ENCODE measurements around the gene ACTR5.

The ACTR5 gene

GRCh38 chr20:38728911-38729642 is 19.2 kb upstream of the ACTR5 start:
- no peak for DNase-seq (ENCODE audit: low spot score)

- no peak for DNase-seq (ENCODE audit: low spot score)
Measured at GRCh38 chr20:38729767-38730166, 18.5 kb upstream of the ACTR5 start.

- DNase-seq (ENCODE audit: low spot score): peak; percentile 63
Measured at GRCh38 chr20:38730167-38730988, 17.9 kb upstream of the ACTR5 start.

- DNase-seq (ENCODE audit: low spot score): peak; percentile 95
Measured at GRCh38 chr20:38730989-38731737, 17.1 kb upstream of the ACTR5 start.

GRCh38 chr20:38731738-38732113 is 16.5 kb upstream of the ACTR5 start:
- DNase-seq (ENCODE audit: low spot score): no peak

- DNase-seq (ENCODE audit: low spot score): no peak
Measured at GRCh38 chr20:38732981-38733380, 15.3 kb upstream of the ACTR5 start.

- no peak for DNase-seq (ENCODE audit: low spot score)
Measured at GRCh38 chr20:38735172-38735571, 13.1 kb upstream of the ACTR5 start.

- DNase-seq (ENCODE audit: low spot score): no peak
Measured at GRCh38 chr20:38737887-38738286, 10.4 kb upstream of the ACTR5 start.

GRCh38 chr20:38745757-38746156 is 2.5 kb upstream of the ACTR5 start:
- DNase-seq (ENCODE audit: low spot score): peak; percentile 23

- no peak for DNase-seq (ENCODE audit: low spot score)
Measured at GRCh38 chr20:38747495-38748096, 664 bp upstream of the ACTR5 start.

- DNase-seq (ENCODE audit: low spot score): no peak
Measured at GRCh38 chr20:38748861-38749149, 545 bp downstream of the ACTR5 start.

- peak; percentile 66 for DNase-seq (ENCODE audit: low spot score)
Measured at GRCh38 chr20:38751360-38751976, 3.2 kb downstream of the ACTR5 start.

GRCh38 chr20:38752029-38752428 is 3.8 kb downstream of the ACTR5 start:
- DNase-seq (ENCODE audit: low spot score): no peak

- no peak for DNase-seq (ENCODE audit: low spot score)
Measured at GRCh38 chr20:38754924-38755323, 6.7 kb downstream of the ACTR5 start.

- no peak for DNase-seq (ENCODE audit: low spot score)
Measured at GRCh38 chr20:38755324-38755910, 7.2 kb downstream of the ACTR5 start.

- no peak for DNase-seq (ENCODE audit: low spot score)
Measured at GRCh38 chr20:38757145-38757775, 9.0 kb downstream of the ACTR5 start.

- DNase-seq (ENCODE audit: low spot score): no peak
Measured at GRCh38 chr20:38759106-38759505, 10.8 kb downstream of the ACTR5 start.

GRCh38 chr20:38760978-38761377 is 12.7 kb downstream of the ACTR5 start:
- no peak for DNase-seq (ENCODE audit: low spot score)

GRCh38 chr20:38762174-38762573 is 13.9 kb downstream of the ACTR5 start:
- DNase-seq (ENCODE audit: low spot score): no peak

GRCh38 chr20:38763616-38764015 is 15.4 kb downstream of the ACTR5 start:
- DNase-seq (ENCODE audit: low spot score): no peak
